Calu3 (cell line): Measurements from ENCODE around the gene CARMIL1. TPM values are rescaled to one million over a fixed set of nuclear protein-coding genes. Genes with fewer than 3 reads are reported as not detected.

Experiments
- BruUV-seq: library from RNA; stranded (reverse); fragments of 400-500 nt; replicated peaks from 2 replicates; lab custom pipeline; 2021; lab: Mats Ljungman, UMichigan
- CTCF ChIA-PET: fragments of 300-600 bp; sonication (Branson Sonifier 250); formaldehyde crosslinking; loops from one replicate; lab custom pipeline; 2022; ENCODE audit warnings: antibody characterized with exemption; lab: Charles Lee
- DNase-seq: peaks from one replicate; pipeline ENCODE4 v3.0.0; 2022
- H3K27ac Mint-ChIP-seq: one replicate; pipeline ENCODE4 v1.8.0; 2022; ENCODE audit warnings: mixed read lengths; ENCODE audit not compliant: unreplicated experiment
- H3K27me3 Mint-ChIP-seq: one replicate; pipeline ENCODE4 v1.8.0; 2022; ENCODE audit warnings: mixed read lengths; ENCODE audit not compliant: unreplicated experiment
- H3K36me3 Mint-ChIP-seq: one replicate; pipeline ENCODE4 v1.8.0; 2022; ENCODE audit warnings: mild to moderate bottlenecking, moderate library complexity, mixed read lengths; ENCODE audit not compliant: insufficient read depth, unreplicated experiment
- H3K4me1 Mint-ChIP-seq: one replicate; pipeline ENCODE4 v1.8.0; 2022; ENCODE audit warnings: mild to moderate bottlenecking, low read depth, mixed read lengths; ENCODE audit not compliant: unreplicated experiment
- H3K4me3 Mint-ChIP-seq: one replicate; pipeline ENCODE4 v1.8.0; 2022; ENCODE audit warnings: mild to moderate bottlenecking, low read depth, moderate library complexity, mixed read lengths; ENCODE audit not compliant: unreplicated experiment
- H3K9me3 Mint-ChIP-seq: one replicate; pipeline ENCODE4 v1.8.0; 2022; ENCODE audit warnings: low read depth, mixed read lengths; ENCODE audit not compliant: unreplicated experiment
- CTCF ChIP-seq: fragments of 200-600 bp; IDR thresholded peaks from one replicate; pipeline ENCODE4 v1.8.0; 2022; ENCODE audit warnings: antibody characterized with exemption; ENCODE audit not compliant: unreplicated experiment
- intact Hi-C: fragments of 100-400 bp; cut with micrococcal nuclease; formaldehyde crosslinking; loops from one replicate; pipeline ENCODE4 v1.10.0; 2022; ENCODE audit not compliant: unreplicated experiment
- total RNA-seq: library from RNA; stranded (reverse); gene quantifications from 2 replicates; pipeline ENCODE4 v1.2.3, GENCODE V29; 2022

CARMIL1 gene
- total RNA-seq, 1 experiment from 2014 or later: 92.4 TPM

GRCh38 chr6:25556516-25556915, 277.3 kb downstream of the CARMIL1 start:
- Mint-ChIP-seq H3K27ac (peak overlapping the region; percentile 2), H3K36me3 (peaks cover 16% of the 10 kb centered on the region), H3K4me1 (peaks cover 16% of the 10 kb centered on the region), H3K9me3 (no peaks in the 10 kb centered on the region), H3K27me3 (no peaks in the 10 kb centered on the region), H3K4me3 (no peak overlapping the region)
- peak; percentile 88 for DNase-seq
- peak; percentile 94 for TF ChIP-seq CTCF
- BruUV-seq: no TSS peak
- CTCF ChIA-PET: interaction anchor here (0.6 to 3.1 kb wide), 13 partner anchors 10 to 333 kb away, joined by 3 to 18 read pairs (median 4); partner anchors contain the start of gene CARMIL1
- intact Hi-C loops: loop anchor here (1.0 to 2.0 kb wide), 3 partner anchors 291 to 334 kb away; no protein-coding TSS in a partner anchor

- Mint-ChIP-seq H3K9me3 (no peaks in the 10 kb centered on the region), H3K27ac (peak overlapping the region; percentile 11), H3K4me1 (peaks cover 16% of the 10 kb centered on the region), H3K36me3 (peaks cover 16% of the 10 kb centered on the region), H3K4me3 (no peak overlapping the region), H3K27me3 (no peaks in the 10 kb centered on the region)
- TF ChIP-seq CTCF: no peak
- no peak for DNase-seq
- intact Hi-C loops: no loop called here
- no TSS peak for BruUV-seq
- CTCF ChIA-PET: interaction anchor here (3.1 kb wide), 1 partner anchor 292 kb away, joined by 18 read pairs; no protein-coding TSS in a partner anchor
These were observed 279.1 kb downstream of the CARMIL1 start for GRCh38 chr6:25558155-25558817.

- Mint-ChIP-seq H3K27me3 (no peaks in the 10 kb centered on the region), H3K9me3 (no peaks in the 10 kb centered on the region), H3K36me3 (peaks cover 6% of the 10 kb centered on the region), H3K4me1 (peaks cover 16% of the 10 kb centered on the region), H3K27ac (no peak overlapping the region), H3K4me3 (no peak overlapping the region)
- TF ChIP-seq CTCF: no peak
- CTCF ChIA-PET: no interaction called here
- BruUV-seq: no TSS peak
- no peak for DNase-seq
- intact Hi-C loops: no loop called here
These were observed 281.7 kb downstream of the CARMIL1 start for GRCh38 chr6:25560865-25561264.

GRCh38 chr6:25564943-25565342, 285.8 kb downstream of the CARMIL1 start:
- H3K27me3 Mint-ChIP-seq: no peaks in the 10 kb centered on the region
- no peaks in the 10 kb centered on the region for H3K9me3 Mint-ChIP-seq
- no peak overlapping the region for H3K4me3 Mint-ChIP-seq
- no peaks in the 10 kb centered on the region for H3K36me3 Mint-ChIP-seq
- TF ChIP-seq CTCF: no peak
- CTCF ChIA-PET: interaction anchor here (0.7 kb wide), 1 partner anchor 225 kb away, joined by 3 read pairs; no protein-coding TSS in a partner anchor
- BruUV-seq: no TSS peak
- intact Hi-C loops: no loop called here
- no peak overlapping the region for H3K27ac Mint-ChIP-seq
- H3K4me1 Mint-ChIP-seq: no peaks in the 10 kb centered on the region
- no peak for DNase-seq
